GM19239 (cell line): ENCODE measurements around the gene LSM3.

Experiments used
- DNase-seq: peaks from one replicate; pipeline ENCODE4 v3.0.0; 2011; ENCODE audit warnings: low spot score; ENCODE audit not compliant: insufficient read length
- FAIRE-seq: peaks from 2 replicates; lab custom pipeline; 2011; peaks lifted over from hg19 to GRCh38; lab: Jason Lieb, UNC

The LSM3 gene

GRCh38 chr3:14235003-14235911 lies 56.6 kb downstream of the LSM3 start:
- DNase-seq (no peak), FAIRE-seq (no peak)

DNA sequence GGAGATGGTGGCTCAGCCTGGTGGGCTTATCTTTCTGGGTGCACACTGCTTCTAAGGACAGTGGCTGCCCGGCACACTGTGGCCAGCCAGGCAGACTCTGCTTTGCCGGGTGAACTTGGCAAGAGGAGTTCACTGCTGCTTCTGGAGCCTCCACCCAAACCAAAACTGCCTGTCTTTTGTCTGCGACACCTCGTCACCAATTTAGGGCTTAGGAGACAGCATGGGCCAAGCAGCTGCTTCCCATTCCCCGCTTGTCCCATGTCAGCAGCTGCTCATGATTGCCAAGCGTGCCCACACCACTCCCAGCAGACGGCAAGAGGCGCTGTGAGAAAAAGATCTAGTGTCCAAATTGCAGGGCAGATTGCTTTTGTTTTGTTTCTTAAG lies 57.3 kb downstream of the LSM3 start:
- no peak for DNase-seq
- FAIRE-seq: no peak

DNA sequence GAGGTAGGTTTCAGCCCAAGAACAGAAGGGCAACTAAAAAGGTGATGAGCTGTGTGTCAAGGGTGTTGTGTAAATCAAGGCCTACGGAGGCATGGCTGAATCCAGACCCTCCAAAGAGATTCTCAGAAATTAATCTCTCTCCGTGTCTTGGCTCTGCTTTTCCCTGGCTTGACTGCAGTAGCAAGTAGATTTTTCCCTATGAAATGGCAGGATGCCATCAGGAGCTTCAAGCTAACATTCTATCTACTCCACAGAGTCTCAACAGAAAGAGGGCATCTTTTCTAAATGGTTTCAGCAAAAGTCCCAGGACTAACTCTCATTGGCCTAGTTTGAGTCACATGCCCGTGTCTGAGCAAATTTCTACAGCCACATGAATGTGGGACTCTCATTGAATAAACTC lies 58.3 kb downstream of the LSM3 start:
- DNase-seq: no peak
- no peak for FAIRE-seq

GRCh38 chr3:14237457-14237856 lies 58.8 kb downstream of the LSM3 start:
- FAIRE-seq: no peak
- DNase-seq: no peak

DNA sequence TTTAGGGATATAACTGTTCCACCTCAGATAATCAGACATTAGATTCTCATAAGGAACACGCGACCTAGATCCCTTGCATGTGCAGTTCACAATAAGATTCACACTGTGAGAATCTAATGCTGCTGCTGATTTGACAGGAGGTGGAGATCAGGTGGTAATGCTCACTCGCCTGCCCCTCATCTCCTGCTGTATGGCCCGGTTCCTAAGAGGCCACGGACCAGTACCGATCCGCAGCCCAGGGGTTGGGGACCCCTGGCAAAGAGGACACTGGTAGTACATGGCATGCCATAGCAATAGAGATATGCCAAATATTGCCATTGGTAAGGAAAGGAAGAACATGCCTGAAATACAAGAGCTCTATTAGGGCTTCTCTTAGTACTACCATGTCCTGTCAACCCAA lies 59.7 kb downstream of the LSM3 start:
- DNase-seq: no peak
- no peak for FAIRE-seq

GRCh38 chr3:14238930-14239329 lies 60.3 kb downstream of the LSM3 start:
- FAIRE-seq: no peak
- DNase-seq: no peak

GRCh38 chr3:14239940-14240339 lies 61.3 kb downstream of the LSM3 start:
- no peak for FAIRE-seq
- DNase-seq: no peak

DNA sequence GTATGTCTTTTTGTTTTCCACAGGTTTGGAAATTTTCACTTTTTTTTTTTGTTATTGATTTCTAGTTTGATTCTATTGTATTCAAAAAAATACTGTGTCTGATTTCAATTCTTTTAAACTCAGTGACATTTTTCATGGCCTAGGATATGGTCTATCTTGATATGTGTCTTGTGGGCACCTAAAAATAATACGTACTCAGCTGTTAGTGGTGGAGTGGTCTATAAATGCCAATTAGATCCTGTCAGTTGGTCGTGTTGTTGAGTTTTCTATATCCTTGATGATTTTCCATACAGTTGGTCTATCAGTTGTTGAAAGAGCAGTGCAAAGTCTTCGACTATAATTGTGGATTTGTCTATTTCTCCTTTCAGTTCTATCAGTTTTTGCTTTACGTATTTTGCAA lies 61.7 kb downstream of the LSM3 start:
- DNase-seq: no peak
- no peak for FAIRE-seq

GRCh38 chr3:14241716-14242115 lies 63.1 kb downstream of the LSM3 start:
- FAIRE-seq (no peak), DNase-seq (no peak)

DNA sequence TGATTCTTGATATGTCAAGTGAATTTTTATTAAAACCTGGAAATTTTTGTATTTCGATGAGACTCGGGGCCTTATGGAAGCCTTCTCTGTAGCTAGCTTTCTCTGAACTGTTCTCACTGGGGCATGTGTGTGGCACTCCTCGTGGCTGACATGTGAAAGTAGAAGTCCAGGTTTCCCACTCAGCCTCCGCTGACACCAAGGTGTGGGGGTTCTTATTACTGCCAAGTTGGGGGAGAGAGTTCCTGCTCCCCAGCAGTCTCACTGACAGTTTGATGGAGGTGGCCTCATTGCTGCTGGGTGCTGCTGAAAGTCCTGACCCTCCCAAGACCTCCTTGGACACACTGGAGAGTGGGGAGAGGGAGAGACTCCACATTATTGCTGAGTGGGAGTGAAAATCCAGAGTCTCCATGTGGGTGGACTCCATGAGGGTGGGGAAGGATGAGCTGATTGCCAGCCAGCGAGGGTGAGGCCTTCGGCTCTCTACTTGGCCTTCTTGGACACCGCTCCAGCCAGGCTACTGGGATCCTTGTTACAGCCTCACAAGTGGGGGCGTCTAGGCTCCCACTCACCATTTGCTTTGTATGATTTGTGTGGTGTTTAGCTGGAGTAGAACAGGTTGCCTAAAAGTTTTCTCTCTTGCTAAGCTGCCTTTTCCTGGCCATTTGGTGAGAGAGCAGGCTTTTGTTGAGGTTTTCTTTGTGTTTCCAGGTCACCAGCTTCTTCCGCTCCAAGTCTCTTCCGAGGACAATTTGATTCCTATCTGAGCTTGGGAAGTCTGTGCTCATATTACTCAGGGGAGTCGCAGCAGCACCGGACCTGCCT lies 64.1 kb downstream of the LSM3 start:
- no peak for FAIRE-seq
- no peak for DNase-seq

- no peak for FAIRE-seq
Observed at GRCh38 chr3:14243782-14244181, 65.2 kb downstream of the LSM3 start.

DNA sequence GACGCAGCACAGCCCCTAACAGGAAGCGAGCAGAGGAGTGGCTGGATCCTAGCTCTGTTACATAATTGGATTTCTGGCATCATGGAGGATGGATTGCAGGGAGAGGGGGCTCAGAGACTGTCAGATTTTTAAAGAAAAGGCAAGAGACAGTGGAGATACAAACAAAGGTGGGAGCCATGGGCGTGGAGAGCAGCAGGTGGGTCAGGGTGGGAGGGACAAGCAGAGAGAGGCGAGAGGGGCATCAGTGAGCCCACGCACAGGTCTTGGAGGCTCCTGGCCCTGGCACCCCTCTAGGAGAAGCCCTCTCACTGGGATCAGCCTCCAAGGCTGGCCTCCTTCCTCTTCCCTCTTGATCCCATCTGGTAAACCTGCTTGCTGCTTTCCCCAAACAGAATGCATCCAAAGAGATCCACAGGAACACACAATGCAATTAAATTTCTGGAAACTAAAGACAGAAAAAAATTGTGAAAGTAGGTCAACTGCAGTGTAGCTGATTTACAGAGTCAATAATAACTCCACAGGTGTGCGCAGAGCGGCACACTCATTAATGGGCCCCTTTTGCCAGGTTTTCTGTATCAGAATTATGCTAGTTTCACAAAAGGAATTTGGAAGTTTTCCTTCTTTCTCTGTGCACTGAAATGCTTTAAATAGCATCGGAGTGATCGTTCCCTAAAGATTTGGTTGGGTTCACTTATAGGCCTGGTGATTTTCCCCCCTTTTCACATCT lies 66.1 kb downstream of the LSM3 start:
- DNase-seq: no peak
- FAIRE-seq: no peak

More at GRCh38 chr3:14243782-14244181, 65.2 kb downstream of the LSM3 start:
- no peak for DNase-seq

DNA sequence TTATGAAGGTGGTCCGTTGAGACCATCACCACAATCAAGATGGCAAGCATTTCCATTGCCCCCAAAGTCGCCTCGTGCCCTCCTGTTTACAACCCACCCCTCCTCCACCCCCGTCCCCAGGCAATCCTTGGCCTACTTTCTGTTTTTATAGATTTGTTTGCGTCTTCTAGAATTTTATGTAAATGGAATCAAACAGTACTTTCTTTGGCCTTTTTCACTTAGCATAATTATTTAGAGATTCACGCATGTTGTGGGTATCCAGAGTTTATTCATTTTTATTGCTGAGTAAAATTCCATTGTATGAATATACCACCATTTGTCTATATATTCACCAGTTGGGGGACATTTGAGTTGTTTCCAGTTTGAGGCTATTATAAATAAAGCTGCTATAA lies 66.6 kb downstream of the LSM3 start:
- FAIRE-seq: no peak
- DNase-seq: no peak

- DNase-seq (no peak), FAIRE-seq (no peak)
Observed at GRCh38 chr3:14245822-14246221, 67.2 kb downstream of the LSM3 start.

GRCh38 chr3:14246414-14246813 lies 67.8 kb downstream of the LSM3 start:
- DNase-seq (no peak), FAIRE-seq (no peak)

GRCh38 chr3:14248477-14248848 lies 69.8 kb downstream of the LSM3 start:
- DNase-seq (no peak), FAIRE-seq (no peak)

GRCh38 chr3:14248849-14249523 lies 70.4 kb downstream of the LSM3 start:
- FAIRE-seq: no peak
- no peak for DNase-seq
